Stimulated activated naive CD8-positive, alpha-beta T cell treated with anti-CD3 and anti-CD28 coated beads, Interleukin-15, Interleukin-2, amounts not matched to agents 100 U/mL and 50 U/mL, for 24 hours (primary cell): ENCODE results near the gene COQ2.
"Not testable (repeated sequence)": the region's sequence is repeated elsewhere in the genome, so short reads cannot be mapped to it uniquely, and the experiment has no call there.

Experiments
- ATAC-seq: fragments of 150-1000 bp; cut with Tn5 transposase; one replicate; pipeline ENCODE4 v1.10.0; 2021
- DNase-seq: peaks from one replicate; pipeline ENCODE4 v3.0.0; 2021

Gene COQ2

DNA sequence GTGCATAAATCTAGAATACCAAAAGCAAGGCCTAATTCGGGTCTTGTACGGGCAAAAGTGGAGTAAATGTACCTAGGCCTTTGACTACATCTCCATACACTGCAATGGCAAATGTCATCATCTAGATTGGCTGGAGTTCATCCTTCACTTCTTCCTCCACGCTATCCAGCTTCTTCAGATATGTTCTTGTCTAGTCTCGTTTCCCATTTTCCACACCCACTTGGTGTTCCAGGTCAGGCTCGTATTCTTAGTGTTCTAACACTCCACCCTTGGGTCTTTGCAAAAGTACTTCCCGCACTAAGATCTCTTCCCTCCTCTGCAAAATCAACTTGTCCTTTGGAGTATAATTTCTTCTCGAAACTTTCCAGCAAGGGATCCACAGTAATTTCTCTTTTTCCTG, 1.4 kb downstream of the COQ2 start:
- DNase-seq = no peak

DNA sequence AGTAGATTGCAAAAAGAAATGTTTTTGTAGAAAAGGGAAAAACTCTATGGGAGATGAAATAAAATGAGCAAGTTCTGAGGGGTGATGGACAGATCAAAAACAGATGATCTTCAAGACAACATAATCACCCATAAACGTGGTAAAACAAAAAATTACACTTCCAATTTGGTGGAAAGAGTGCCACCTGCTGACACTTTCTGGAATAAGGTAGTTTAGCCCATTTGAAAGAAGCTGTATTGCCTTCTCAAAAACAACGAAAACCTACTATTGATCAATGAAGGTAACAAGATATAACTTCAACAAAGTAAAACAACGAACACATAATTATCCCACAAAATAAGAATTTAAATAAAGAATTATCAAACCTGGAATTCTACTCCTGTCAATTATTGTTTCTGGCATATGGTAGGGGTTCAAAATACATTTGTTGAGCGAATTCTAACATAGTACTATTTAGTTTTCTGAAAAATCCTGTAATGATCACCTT, 2.5 kb downstream of the COQ2 start:
- ATAC-seq (no peak), DNase-seq (peak; percentile 66)

More for the DNA sequence above, 1.4 kb downstream of the COQ2 start:
- no peak for ATAC-seq

DNA sequence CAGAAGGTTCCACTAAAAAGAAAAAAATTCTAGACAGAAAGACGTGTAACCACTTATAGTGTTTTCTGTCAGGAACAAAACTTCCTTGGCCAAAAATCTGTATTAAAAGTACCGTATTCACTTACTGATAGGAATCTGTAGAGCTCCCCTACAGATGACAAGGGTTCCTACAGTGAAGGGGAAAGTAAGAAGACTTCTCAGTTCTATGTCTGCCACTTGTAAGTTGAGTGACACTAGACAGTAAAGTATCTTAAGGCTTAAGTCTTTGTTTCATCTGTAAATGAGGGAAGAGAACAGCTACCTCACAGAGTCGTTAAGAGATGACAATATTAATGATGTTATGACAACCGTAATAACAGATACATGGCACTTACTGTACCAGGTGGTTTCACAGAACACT, 3.3 kb downstream of the COQ2 start:
- ATAC-seq (no peak), DNase-seq (no peak)

DNA sequence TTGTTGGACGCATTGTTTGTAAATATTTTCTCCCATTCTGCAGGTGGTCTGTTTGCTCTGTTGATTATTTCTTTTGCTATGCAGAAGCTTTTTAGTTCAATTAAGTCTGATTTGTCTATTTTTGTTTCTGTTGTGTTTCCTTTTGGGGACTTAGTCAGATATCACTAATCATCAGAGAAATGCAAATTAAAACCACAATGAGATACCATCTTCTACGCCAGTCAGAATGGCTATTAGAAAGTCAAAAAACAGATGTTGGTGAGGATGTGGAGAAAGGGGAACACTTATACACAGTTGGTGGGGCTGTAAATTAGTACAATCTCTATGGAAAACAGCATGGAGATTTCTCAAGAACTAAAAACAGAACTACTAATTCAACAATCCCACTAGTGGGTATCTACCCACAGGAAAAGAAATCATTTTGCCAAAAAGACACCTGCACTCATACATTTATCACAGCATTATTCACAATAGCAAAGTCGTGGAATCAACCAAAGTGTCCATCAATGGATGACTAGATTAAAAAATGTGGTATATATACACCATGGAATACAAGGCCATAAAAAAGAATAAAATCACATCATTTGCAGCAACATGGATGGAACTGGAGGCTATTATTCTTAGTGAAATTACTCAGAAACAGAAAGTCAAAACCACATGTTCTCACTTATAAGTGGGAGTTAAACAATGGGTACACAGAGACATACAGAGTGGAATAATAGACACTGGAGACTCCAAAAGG, 8.1 kb downstream of the COQ2 start:
- DNase-seq = no peak
- ATAC-seq = peak; percentile 74

DNA sequence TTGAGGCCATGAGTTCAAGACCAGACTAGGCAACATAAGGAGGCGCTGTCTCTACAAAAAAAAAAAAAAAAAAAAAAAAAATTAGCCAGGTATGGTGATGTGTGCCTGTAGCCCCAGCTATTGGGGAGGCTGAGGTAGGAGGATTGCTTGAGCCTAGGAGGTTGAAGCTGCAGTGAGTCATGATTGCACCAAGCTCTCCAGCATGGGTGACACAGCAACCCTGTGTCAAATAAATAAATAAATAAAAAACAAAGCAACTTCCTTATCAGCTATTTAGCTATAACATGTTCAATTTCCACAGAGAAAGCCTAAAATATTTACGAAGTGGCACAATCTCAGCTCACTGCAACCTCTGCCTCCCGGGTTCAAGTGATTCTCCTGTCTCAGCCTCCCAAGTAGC, 10.7 kb downstream of the COQ2 start:
- ATAC-seq, DNase-seq: not testable (repeated sequence)

DNA sequence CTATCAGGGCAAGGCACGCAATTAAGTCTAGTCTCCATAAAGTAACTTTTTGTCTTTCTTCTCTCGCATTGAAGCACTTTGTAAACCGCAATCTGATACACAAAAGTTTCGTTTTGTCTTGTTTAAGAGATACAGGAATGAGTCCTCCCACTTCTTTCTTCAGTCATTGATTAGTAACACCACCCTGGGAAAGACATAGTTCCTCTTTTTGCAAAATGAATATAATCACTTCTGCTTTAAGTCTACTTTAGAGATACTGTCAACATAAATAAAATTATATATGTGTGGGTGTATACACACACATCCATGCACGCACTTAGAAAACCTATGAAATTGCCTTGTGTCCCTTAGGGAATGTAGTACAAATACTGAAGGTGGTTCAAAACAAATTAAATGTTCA, 11.7 kb downstream of the COQ2 start:
- no peak for ATAC-seq

DNA sequence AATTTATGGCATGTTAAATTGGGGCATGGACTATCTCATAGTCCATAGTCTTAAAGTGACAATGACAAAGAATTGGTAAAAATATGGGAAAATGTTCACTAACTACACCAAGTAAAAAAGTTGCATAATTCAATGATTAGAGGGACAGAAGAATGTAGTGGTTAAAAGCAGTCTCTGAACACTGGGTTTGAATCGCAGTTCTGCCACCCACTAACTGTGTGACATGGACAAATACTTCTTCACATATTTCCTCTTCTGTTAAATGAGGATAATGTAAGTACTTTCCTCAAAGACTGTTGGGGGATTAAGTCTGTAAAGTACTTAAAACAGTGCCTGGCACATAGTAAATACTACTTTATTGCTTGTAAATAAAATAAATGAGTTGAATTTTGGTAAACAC, 15.3 kb downstream of the COQ2 start:
- no peak for ATAC-seq
- no peak for DNase-seq

More for the DNA sequence above, 11.7 kb downstream of the COQ2 start:
- DNase-seq = no peak

DNA sequence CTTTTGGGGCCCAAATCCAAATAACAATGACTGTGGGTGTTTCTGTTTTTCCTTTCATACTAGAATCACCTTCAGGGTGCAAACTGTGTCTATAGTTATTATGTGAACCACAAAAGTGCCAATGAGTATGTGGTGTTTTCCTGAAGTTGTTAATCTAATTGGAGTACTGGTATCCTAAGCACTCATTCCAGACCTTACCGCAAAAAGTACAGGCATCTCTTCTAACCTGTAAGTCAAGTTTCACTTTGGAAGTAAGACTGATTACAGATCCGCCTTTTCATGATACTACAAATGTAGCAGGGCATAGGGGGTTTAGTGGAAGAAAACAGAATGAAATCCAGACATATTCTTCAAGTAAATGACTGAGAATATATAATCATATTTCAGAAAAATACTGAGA, 16.1 kb downstream of the COQ2 start:
- ATAC-seq = no peak
- DNase-seq = no peak

DNA sequence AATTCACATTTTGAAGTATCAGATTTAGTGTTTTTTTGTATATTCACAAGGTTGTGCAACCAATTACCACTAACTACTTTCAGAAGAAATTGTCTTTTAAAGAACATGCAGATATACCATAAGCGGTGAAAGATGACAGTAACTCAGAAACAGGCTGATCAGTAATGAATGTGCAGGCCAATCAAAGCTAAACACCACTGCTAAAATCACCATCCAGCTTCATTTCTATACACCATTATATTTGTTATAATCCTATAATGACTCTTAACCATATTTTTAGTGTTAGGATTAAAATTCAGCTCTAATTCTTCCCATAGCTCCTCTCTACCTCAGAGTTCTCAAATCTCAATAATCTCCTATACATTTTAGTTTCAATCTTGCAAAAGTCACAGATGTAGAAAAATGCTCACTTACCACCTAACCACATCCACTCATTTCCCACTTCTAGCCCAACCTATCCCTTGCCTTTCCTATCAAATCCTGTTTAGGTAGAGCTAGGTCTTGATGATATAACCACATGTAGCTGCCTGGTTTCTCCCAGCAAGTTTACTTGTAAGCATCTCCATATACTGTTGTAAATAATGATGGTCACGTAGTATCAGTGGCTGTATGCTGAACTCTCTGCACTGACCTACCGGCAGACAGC, 16.6 kb downstream of the COQ2 start:
- DNase-seq = no peak

DNA sequence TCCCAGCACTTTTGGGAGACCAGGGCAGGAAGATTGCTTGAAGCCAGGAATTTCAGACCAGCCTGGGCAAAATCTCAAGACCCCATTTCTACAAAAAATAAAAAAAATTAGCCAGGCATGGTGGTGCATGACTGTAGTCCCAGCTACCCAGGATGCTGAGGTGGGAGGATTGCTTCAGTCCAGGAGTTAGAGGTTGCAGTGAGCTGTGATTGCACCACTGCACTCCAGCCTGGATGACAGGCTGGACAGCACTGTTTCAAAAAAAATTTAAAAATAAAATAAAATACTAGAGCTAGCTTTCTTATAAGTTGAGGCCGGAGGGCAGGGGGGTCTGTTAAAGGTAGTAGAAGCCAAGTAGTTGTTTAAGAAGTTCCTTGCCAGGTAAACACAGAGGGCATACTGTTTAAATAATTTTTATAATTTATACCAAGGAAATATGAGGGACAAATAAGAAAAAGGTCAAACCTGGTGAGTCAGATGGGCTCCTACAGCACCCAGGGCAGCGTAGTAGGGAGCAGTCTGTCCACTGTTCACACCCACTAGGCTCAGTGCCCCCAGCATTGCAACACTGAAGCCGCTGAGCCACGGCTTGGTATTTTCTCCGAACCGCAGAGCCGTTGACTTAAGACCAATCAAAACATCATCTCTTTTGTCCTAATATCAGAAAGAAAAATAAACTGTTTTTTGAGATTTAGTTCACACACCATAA, 17.3 kb downstream of the COQ2 start:
- DNase-seq (no peak), ATAC-seq (peak; percentile 50)

More for the DNA sequence above, 16.6 kb downstream of the COQ2 start:
- peak; percentile 24 for ATAC-seq

DNA sequence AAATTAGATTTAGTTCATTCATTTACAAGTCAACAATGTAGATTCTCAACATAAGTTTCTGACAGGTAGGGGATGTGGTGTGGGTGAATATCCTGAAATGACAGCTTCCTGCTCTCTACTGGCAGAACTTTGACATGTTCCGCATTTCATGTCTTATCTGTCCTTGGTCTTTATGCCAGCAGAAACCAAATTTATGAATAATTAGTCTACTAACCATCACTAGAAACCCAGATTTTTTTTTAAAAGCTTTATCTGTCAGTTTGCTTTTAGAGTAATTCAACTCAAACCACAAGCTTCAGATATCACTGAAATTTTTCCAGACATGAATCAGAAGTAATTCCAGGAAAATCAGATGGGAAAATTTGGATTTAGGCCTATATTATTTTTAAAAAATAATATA, 17.9 kb downstream of the COQ2 start:
- no peak for DNase-seq
- ATAC-seq = peak; percentile 50

DNA sequence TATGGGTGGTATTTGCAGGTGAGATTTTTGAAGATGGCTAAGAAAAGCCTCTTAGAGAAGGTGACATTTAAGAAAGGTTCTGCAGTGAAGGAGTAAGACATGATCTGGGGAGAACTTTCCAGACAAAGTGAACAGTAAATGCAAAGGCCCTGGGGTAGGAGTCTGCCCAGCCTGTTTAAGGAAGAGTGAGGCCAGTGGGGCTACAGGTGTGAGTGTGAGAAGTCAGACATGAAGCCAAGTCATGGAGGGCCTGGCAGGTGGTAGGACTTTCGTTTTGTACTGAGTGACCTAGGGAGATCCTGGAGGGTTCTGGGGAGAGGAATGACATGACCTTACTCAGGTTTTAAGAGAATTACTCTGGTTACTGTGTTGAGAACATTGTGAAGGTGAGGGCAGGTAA, 21.5 kb downstream of the COQ2 start:
- DNase-seq = no peak
- no peak for ATAC-seq

DNA sequence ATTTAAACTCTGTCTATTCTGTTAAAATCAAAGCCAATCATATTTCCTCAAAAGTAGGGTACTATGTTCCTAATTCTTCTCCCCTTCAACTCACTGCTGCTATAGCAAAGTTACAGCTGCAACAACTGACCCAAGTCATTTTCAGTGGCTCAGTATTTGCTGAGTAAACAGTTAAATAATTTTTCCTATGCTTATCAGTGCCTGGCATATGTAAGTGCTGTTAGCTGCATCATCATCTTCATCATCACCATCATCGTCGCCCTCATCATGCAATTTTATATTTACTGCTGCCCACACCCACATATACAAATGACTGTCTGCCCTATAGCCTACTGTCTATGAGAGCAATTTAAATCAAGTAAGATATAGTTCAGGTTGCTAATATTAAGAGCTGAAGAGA, 21.9 kb downstream of the COQ2 start:
- ATAC-seq (no peak), DNase-seq (no peak)

DNA sequence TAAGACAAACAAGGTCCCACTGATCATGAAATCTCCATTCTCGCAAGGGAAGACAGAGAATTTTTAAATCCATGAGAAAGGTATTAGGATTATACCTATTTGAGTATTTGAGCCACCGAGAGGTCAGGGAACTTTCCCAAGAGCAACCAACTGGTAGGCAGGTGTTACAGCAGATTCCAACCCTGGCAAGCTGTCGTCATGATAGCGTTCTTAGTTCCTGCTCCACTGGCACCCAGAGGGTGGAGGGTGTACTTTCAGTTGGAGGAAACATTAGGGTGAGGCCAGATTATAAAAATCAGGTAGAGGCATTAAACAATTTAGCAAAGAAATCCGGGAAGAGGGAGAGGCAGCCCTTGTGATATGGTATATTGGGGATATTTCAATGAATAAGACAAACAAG, 23.3 kb downstream of the COQ2 start:
- ATAC-seq = no peak
- no peak for DNase-seq

DNA sequence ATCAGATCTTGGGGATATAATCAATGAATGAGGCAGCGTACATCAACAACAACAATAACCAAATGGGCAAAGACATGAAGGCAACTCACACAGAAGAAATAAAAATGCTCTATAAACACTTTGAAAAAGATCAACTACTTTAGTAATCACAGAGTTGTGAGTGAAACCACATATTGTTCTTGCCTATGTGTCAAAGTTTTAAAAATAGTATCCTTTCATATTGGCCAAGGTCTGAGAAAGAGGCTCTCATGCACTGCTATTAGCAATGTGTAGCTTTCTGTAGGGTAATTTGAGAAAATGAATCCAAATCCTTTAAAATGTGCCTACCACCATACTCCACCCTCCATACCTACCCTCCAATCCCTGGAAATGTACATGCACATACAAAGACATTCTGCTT, 25.0 kb downstream of the COQ2 start:
- DNase-seq (no peak), ATAC-seq (no peak)

DNA sequence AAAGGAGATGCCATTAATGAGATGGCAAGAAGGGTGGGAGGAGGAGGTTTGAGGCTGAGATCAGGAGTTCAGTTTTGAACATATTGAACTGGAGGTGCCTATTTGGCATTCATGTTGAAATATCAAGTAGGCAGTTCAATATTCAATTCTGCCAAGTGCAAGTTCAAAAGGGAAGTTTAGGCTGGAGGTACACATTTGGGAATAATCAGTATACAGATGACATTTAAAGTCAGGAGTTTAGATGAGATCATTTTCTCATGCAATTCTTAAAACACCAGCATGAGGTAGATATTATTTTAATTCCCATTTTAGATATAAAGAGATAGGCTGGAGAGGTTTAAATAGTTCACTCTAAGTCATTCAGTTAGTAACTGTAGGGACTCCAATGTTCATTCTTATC, 26.1 kb downstream of the COQ2 start:
- ATAC-seq (no peak), DNase-seq (no peak)

DNA sequence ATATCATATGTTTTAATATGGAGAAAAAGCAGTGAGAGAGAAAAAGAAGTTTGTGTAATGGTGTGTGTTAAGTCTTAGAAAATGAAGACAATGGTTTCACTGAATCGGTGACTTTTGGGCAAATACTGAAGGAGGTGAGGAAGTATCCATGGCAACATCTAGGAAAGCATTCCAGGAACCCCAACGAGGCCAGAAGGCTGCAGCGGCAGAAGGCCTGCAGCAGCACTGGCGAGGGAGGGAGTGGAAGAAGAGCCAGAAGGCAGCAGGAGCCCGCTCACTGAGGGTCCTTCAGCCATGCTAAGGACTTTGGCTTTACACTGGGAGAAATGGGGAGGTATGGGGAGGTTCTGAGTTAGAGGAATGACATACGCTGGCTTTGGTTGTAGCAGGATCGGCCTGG, 26.8 kb downstream of the COQ2 start:
- ATAC-seq (no peak), DNase-seq (no peak)

DNA sequence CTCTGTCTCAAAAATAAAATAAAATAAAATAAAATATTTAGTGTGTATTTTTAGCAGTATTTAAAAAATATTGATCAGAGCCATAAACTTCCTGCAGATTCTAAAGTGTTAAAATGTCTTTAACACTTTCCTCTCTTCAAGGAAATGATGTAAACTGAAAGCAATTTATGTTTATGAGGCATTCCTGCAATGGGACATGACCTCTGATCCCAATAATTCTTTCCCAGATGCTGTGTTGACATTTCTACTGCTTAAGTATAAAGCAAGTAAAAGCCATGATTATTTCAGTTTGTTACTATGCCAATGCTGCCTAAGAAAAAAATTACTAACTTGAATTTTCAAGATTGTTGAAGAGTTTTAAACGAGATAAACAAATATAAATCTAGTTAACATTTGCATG, 29.0 kb downstream of the COQ2 start:
- ATAC-seq (no peak), DNase-seq (no peak)

DNA sequence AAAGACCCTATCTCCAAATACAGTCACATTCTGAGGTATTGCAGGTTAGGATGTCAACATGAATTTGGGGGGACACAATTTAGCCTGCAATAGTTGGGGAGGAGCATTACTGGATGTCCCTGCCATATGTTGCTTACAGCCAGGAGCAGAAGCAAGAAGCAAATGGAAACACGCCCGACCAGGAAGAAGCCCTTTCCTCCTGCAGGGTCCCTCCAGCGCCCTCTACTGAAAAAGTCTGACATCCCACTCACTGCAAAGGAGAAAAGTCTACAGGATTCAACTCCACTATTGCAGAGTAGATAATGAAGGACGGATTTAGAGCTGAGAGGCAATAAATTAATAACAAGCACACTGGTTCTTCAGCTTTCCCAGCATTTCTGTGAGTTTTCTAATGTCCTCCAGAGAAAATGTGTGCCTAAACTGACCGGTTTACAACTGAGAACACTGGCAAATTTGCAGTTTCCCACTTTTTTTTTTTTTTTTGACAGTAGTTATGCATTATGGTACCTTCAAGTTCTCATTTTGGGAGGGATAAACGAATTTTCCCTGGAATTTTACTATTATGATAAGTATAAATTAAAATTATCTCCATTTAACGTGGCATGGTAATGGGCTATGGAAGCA, 31.7 kb downstream of the COQ2 start:
- DNase-seq = peak; percentile 74
- peak; percentile 81 for ATAC-seq

DNA sequence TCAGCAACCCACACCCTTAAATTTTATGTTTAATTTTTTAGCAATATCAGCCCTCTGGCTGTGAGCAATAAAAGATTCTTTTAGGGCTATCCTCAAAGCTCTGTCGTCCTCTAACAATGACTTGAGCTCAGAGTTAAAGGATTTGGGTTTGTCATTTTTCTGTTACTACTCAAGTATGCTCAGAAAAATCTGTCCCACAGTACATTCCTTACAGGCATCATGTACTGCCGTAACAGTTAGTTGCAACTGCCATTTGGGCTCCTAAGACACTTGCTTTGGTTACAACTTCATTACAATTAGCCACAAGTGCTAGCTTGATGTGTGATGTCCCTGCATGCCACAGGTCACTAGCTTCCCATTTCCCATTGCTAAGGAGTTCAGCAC, 33.2 kb downstream of the COQ2 start:
- DNase-seq (no peak), ATAC-seq (no peak)

DNA sequence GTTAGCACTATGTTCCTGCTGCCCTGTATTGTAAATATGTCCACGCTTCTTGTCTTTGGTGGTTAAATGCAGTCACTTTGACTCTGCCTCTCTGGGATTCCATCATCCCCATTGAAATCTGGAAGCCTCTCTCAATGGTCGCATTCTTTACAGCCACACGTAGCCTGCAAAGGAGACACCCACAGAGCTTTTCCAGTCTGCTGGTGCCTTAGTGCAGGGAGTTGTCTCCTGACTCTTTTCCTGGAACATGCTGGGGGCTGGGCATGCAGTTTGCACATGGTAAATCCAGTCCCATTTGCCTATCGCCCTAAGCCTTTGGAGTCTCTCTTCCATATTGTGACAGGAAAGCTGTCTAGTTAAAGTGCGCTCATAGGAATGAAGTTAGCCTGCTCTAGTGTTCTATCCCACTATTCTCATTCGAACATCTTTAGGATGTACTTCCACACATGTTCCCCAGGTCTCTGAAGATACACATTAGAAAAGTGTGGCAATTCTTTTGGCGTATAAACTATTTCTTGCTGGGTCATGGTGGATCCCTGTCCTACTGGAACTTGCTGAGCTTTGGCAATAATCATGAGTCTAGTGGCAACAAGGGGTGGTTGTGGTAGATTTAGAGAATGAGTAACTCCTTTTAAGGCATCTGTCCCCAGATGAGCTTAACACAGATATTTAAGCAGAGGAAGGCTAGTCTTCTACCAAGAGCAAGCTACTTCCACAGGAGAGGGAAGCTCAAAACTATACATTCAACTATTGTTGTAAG, 33.7 kb downstream of the COQ2 start:
- DNase-seq = no peak
- no peak for ATAC-seq

DNA sequence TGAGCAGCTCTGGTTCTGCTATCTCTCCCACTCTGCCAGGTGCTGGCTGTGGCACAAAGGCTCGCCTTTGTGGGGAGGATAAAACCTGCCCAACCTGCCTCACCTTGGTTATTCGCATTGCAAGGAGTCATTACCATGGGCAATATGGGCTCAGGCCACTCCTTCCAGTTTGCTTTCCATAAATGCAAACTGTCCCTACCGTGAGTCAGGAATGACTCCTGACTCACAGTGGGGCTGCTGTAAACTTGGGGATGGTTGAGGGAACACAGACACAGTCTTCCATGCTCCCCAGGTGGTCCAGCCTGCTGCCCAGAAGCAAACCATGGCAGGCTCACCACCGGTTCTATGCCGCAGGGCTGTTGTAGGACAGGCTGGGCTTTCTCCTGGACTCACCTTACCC, 36.1 kb downstream of the COQ2 start:
- ATAC-seq (no peak), DNase-seq (no peak)
